GM18498 (cell line): ENCODE measurements around the gene NR6A1.

Experiments
- ATAC-seq: cut with Tn5 transposase; IDR thresholded peaks from one replicate; pipeline ENCODE4 v1.9.1; 2021; ENCODE audit warnings: mild to moderate bottlenecking, moderate library complexity; ENCODE audit not compliant: unreplicated experiment

Gene NR6A1

GRCh38 chr9:124510650-124511425, 260.3 kb downstream of the NR6A1 start:
- ATAC-seq: no peak

GRCh38 chr9:124507880-124508423, 263.2 kb downstream of the NR6A1 start:
- ATAC-seq: no peak

- no peak for ATAC-seq
These were observed 263.9 kb downstream of the NR6A1 start, which contains the start of gene NR5A1 for GRCh38 chr9:124506931-124507879. TSS of gene NR5A1 (minus strand) at chr9:124507399. CDS start at chr9:124503395, 4,004 bp downstream.

GRCh38 chr9:124506433-124506832, 264.7 kb downstream of the NR6A1 start:
- ATAC-seq: no peak

GRCh38 chr9:124505901-124506346, 265.2 kb downstream of the NR6A1 start:
- ATAC-seq: no peak

- ATAC-seq: no peak
These were observed 265.9 kb downstream of the NR6A1 start for GRCh38 chr9:124505006-124505900.

GRCh38 chr9:124504530-124505005, 266.5 kb downstream of the NR6A1 start:
- ATAC-seq: no peak

- ATAC-seq: no peak
These were observed 267.2 kb downstream of the NR6A1 start for GRCh38 chr9:124503713-124504529.

- no peak for ATAC-seq
These were observed 268.1 kb downstream of the NR6A1 start for GRCh38 chr9:124502711-124503702.

GRCh38 chr9:124501771-124502320, 269.3 kb downstream of the NR6A1 start:
- ATAC-seq: no peak

GRCh38 chr9:124500796-124501611, 270.1 kb downstream of the NR6A1 start:
- no peak for ATAC-seq

- ATAC-seq: no peak
These were observed 270.9 kb downstream of the NR6A1 start for GRCh38 chr9:124500028-124500795.

- no peak for ATAC-seq
These were observed 271.9 kb downstream of the NR6A1 start for GRCh38 chr9:124499216-124499615.

- no peak for ATAC-seq
These were observed 272.5 kb downstream of the NR6A1 start for GRCh38 chr9:124498499-124499146.

- no peak for ATAC-seq
These were observed 273.1 kb downstream of the NR6A1 start for GRCh38 chr9:124498040-124498439.

GRCh38 chr9:124497441-124497840, 273.7 kb downstream of the NR6A1 start:
- ATAC-seq: no peak
